ENCODE data around the gene PITX2.
"Not testable (repeated sequence)": the region's sequence is repeated elsewhere in the genome, so short reads cannot be mapped to it uniquely, and the experiment has no call there.

The PITX2 gene

GRCh38 chr4:110612631-110613269, 10.1 kb downstream of the PITX2 start:
- no peak for DNase-seq (ENCODE audit: low read depth in 1 of 2, low spot score in 1 of 2)

- DNase-seq (ENCODE audit: low read depth in 1 of 2, low spot score in 1 of 2), result no peak
Observed at GRCh38 chr4:110611968-110612447, 10.9 kb downstream of the PITX2 start.

GRCh38 chr4:110610940-110611831, 11.7 kb downstream of the PITX2 start:
- DNase-seq (ENCODE audit: low read depth in 1 of 2, low spot score in 1 of 2), result no peak

- DNase-seq (ENCODE audit: low read depth in 1 of 2, low spot score in 1 of 2), result no peak
Observed at GRCh38 chr4:110610620-110610939, 12.3 kb downstream of the PITX2 start.

- no peak for DNase-seq (ENCODE audit: low read depth in 1 of 2, low spot score in 1 of 2)
Observed at GRCh38 chr4:110609044-110609750, 13.7 kb downstream of the PITX2 start.

- DNase-seq (ENCODE audit: low read depth in 1 of 2, low spot score in 1 of 2), result no peak
Observed at GRCh38 chr4:110605077-110605476, 17.8 kb downstream of the PITX2 start.

GRCh38 chr4:110602061-110602460, 20.8 kb downstream of the PITX2 start:
- no peak for DNase-seq (ENCODE audit: low read depth in 1 of 2, low spot score in 1 of 2)

GRCh38 chr4:110597582-110597981, 25.3 kb downstream of the PITX2 start:
- DNase-seq (ENCODE audit: low read depth in 1 of 2, low spot score in 1 of 2), result no peak

GRCh38 chr4:110596431-110596830, 26.4 kb downstream of the PITX2 start:
- DNase-seq (ENCODE audit: low read depth in 1 of 2, low spot score in 1 of 2), result no peak

GRCh38 chr4:110595583-110595982, 27.3 kb downstream of the PITX2 start:
- DNase-seq (ENCODE audit: low read depth in 1 of 2, low spot score in 1 of 2), result no peak

GRCh38 chr4:110589297-110589696, 33.6 kb downstream of the PITX2 start:
- no peak for DNase-seq (ENCODE audit: low read depth in 1 of 2, low spot score in 1 of 2)

GRCh38 chr4:110587666-110588285, 35.1 kb downstream of the PITX2 start:
- DNase-seq (ENCODE audit: low read depth in 1 of 2, low spot score in 1 of 2), result no peak

- DNase-seq (ENCODE audit: low read depth in 1 of 2, low spot score in 1 of 2), result no peak
Observed at GRCh38 chr4:110586131-110586850, 36.6 kb downstream of the PITX2 start.

GRCh38 chr4:110576696-110577095, 46.2 kb downstream of the PITX2 start:
- DNase-seq (ENCODE audit: low read depth in 1 of 2, low spot score in 1 of 2), result not testable (repeated sequence)
